IPS-11a (cell line): ENCODE results near the gene SKOR1.

Experiments
- H3K4me3 ChIP-seq: one replicate; pipeline ENCODE4 v1.5.1; 2013; ENCODE audit warnings: low read depth, low read length, control low read depth

SKOR1 gene

DNA sequence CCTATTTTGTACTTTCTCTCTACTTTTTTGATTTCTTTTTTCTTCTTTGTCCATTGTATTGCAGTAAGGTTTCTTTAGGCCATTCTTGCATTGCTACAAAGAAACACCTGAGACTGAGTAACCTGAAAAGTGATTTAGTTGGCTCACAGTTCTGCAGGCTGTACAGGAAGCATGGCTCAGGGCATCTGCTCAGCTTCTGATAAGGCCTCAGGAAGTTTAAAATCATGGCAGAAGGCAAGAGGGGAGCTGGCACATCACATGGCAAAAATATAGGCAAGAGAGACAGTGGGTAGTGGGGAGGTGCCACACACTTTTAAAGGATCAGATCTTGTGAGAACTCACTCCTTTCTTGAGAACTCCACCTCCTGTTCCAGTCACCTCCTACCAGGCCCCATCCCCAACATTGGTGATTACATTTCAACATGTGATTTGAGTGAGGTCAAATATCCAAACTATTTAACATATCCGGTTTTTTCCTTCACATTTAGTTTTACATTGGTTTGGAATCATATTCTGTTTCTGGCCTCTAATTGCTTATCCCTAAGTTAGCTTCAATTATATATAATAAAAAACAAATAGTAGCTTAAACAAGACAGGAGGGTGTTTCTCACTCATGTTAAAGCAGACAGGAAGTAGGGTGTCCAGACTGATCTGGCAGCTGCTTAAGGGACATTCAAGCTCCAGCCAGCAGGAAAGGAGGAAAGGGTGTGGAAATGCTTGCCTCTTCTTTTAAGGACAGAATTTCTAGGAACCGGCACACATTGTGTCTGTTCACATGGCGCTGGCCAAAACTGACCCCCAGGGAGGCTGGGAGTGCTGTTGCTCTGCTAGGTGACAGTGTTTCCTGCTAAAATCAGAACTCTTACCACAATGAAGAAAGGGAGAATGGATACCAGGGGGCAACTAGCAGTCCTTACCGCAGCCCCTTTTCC, 28.8 kb upstream of the SKOR1 start:
- H3K4me3 ChIP-seq = no peak overlapping the region

DNA sequence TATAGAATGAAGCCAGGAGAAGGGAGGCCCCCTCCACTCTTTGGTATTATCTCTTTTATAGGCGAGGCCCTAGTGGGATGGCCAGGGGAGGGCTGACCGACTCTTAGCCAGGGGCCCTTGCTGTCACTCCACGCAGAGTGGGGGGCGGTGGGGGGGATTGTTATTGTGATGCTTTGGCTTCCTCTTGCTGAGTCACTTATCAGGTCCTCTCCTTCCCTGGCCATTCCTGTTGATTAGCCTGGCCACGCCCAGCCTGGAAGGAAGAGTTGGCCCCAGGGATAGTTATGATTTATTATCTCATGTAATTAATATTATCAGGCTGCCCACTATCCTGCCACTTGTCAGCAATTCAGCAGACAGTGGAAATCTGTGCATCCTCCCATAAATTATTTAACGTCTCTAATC, 25.5 kb upstream of the SKOR1 start:
- no peak overlapping the region for H3K4me3 ChIP-seq

GRCh38 chr15:67801142-67801541, 24.2 kb upstream of the SKOR1 start:
- no peak overlapping the region for H3K4me3 ChIP-seq

DNA sequence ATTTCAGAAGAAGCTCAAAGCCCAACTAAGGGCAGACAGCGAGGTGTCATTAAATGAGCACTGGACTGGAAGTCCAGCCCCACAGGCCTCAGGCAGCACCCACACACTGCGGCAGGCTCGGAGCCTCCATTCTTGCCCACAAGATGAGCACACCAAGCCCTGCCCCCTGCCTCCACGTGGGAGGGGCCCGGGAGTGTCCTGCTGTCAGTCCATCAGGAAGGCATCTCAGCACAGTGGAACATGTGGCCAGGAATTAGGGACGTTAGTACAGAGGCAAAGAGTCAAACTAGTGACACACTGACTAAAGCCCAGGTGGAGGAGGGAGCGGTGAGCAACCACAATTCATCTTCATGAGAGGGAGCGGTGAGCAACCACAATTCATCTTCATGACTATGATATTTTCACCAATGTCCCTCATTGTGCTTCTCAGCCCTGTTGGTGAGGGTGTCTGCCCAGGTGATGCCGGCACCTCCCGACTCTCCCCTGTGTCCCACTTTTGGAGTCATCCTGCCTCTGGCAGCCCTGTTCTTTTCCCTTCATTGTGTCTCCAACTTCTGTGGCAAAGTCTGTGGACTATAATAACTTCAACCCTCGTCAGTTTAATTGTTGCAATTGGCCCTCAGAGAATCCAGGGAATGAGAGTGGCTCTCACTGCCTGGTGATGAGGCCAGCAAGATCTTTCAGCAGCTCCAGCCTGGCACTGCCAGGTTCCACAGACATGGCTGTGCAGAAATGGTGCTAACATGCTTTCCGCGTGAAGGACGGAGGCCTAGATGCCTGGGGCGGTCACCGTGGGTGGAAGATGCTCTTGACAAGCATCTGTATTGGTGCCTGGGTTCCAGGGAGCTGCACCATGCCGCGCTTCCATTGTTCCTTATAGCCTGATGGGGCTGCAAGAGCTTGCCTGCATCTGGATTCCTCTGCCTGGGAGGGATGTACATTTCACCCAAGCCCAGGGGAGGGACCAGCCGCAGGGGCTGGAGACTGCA, 23.1 kb upstream of the SKOR1 start:
- H3K4me3 ChIP-seq = no peak overlapping the region

DNA sequence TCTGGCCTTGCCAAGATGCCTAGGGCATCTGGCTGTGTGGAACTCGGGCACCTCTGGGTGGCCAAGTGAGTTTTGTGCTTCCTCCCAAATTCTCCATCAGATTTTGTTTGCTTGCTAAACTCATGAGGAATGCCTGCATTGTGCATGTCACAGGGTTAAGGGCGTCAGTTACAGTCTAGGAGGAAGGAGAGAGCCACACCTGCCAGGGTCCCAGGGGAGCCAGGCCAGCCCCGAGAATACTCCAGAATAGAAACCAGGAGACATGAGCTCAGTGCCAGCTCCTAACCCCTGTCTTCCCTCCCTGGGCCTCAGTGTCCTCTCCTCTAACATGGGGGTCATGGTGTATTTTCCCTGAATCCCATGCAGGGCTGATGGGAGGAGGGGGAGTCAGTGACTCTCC, 22.0 kb upstream of the SKOR1 start:
- H3K4me3 ChIP-seq = no peak overlapping the region

GRCh38 chr15:67803996-67804843, 21.1 kb upstream of the SKOR1 start:
- H3K4me3 ChIP-seq = no peak overlapping the region

- no peak overlapping the region for H3K4me3 ChIP-seq
Measured at GRCh38 chr15:67805008-67805665, 20.2 kb upstream of the SKOR1 start.

- no peak overlapping the region for H3K4me3 ChIP-seq
Measured at GRCh38 chr15:67805666-67806516, 19.4 kb upstream of the SKOR1 start.

GRCh38 chr15:67806536-67806935, 18.8 kb upstream of the SKOR1 start:
- H3K4me3 ChIP-seq = no peak overlapping the region

- H3K4me3 ChIP-seq = no peak overlapping the region
Measured at GRCh38 chr15:67807141-67807540, 18.2 kb upstream of the SKOR1 start.

DNA sequence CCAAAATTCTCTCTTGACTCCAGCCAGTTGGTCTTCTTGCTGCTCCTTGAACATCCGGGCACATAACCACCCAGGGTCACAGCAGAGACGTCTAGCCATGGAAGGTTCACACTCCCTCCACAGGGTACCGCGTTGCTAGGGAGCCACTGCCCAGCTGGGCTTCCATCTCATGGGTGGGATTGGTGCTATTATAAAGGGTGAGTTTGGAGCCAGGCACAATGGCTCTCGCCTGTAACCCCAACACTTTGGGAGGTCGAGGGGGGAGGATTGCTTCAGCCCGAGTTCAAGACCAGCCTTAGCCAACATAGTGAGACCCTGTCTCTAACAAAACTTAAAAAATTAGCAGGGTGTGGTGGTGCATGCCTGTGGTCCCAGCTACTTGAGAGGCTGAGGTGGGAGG, 17.5 kb upstream of the SKOR1 start:
- no peak overlapping the region for H3K4me3 ChIP-seq

GRCh38 chr15:67808821-67809220, 16.5 kb upstream of the SKOR1 start:
- no peak overlapping the region for H3K4me3 ChIP-seq

GRCh38 chr15:67809441-67809840, 15.9 kb upstream of the SKOR1 start:
- H3K4me3 ChIP-seq = no peak overlapping the region

GRCh38 chr15:67809866-67810265, 15.4 kb upstream of the SKOR1 start:
- no peak overlapping the region for H3K4me3 ChIP-seq

- no peak overlapping the region for H3K4me3 ChIP-seq
Measured at GRCh38 chr15:67812241-67812644, 13.1 kb upstream of the SKOR1 start.

- H3K4me3 ChIP-seq = no peak overlapping the region
Measured at GRCh38 chr15:67813104-67813634, 12.1 kb upstream of the SKOR1 start.

GRCh38 chr15:67815036-67815592, 10.2 kb upstream of the SKOR1 start:
- no peak overlapping the region for H3K4me3 ChIP-seq

DNA sequence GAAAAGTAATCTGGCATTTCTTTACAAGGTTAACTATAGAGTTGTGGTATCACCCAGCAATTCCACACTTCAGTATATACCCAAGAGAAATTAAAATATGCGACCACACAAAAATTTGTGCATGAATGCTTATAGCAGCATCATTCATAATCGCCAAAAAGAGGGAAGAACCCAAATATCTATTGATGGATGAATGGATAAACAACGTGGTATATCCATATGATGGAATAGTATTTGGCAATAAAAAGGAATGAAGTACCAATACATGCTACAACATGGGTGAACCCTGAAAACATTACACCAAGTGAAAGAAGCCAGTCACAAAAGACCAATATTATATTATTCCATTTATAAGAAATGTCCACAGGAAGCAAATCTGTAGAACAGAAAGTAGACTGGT, 8.6 kb upstream of the SKOR1 start:
- H3K4me3 ChIP-seq = no peak overlapping the region

DNA sequence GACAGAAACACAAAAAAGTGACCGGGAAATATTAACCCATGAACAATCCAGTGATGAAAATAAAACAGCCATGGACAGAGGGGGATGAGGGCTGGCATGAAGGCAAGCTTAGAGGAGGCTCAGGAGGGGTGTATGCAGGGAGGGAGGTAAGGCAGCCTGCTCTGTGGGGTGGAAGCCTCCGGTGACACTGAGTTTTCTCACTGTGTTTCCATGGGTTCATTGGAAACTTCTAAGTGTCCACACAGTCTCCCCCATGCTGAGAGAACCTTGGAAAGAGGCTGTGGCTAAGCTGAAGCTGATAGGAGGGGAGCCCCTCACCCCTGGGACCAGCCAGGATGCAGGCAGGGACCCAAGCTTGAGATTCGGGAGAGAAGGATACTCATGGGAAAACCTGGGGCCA, 6.8 kb upstream of the SKOR1 start:
- H3K4me3 ChIP-seq = no peak overlapping the region
